ENCODE measurements around the gene DERA.

GRCh38 chr12:15932971-15933370 lies 21.8 kb downstream of the DERA start:
- no peak for TF ChIP-seq CTCF (conservative IDR thresholded peaks at IDR 0.05 in 1 of 2, IDR thresholded peaks at IDR 0.05 in 1 of 2; ENCODE audit: low read depth in 1 of 2, low read length in 2 of 2)
- no peak for TF ChIP-seq EZH2 (IDR thresholded peaks at IDR 0.05; ENCODE audit: low read length, missing control alignments)

Data from fibroblast of lung (primary cell).